Stimulated activated CD8-positive, alpha-beta memory T cell treated with anti-CD3 and anti-CD28 coated beads, Interleukin-15, amount 100 ng/mL, for 24 hours (primary cell): Measurements from ENCODE around the gene SLIT1.

Source experiments
- DNase-seq: peaks from one replicate; pipeline ENCODE4 v3.0.0-alpha.2; 2020; ENCODE audit warnings: low read depth

SLIT1 gene

DNA sequence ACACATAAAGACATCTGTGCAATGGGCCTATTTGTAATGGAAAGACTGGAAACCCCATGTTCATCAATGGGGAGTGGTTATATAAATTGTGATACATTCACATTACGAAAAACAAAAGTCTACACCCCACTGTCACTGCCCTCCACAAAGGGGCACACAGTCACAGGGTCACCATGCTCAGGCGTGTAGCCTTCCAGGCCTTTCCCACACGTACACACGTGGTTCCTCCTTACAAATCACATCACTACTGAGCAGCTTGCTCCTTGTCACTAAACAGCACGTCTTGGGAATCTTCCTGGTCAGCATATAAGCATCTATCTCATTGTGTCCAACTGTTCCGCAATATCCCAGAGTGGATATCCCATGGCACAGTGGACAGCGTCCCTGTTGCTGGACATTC lies 163.1 kb downstream of the SLIT1 start:
- DNase-seq: no peak

DNA sequence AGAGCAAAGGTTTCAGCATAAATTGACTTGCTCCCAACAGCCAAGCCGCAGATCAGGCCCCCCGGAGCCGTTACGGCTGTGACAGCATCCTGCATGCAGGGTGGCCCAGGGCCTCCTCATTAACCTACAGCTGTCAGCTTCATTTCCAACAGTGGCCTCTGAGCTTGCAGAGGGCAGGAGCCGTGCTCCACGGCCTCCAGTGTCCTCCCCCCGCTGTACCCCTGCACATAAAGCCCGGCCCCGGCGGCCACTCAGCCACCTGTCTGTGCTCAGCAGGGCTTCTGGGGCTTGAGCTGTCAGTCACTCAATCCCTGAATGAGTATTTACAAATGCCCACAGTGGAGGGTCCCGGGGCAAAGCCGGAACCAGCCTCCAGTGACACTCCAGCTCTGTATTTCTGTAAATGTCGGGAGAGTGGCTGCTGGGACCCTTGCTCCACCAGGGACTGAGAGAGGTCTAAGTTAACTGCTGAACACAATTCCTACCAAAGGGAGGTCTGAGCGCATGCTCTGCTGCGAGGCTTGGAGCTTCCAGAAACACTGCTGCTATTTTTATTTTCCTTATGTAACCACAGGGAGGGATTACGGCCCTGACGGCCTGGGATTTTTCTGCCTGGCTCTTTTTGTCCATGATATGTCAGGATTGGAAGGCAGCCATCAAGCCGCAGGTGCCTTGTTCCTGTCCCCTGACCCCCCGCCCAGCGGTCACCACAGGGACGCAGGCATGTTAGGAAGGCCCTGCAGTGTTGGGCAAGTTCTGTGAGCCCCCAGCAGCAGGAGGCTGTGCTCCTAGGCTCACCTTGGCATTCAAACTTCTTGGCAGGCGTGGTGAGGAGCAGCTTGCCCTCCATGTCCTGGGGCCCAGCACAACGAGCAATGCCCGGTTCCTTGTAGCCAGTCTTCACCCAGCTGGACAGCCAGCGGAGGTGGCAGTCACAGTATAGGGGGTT lies 165.0 kb downstream of the SLIT1 start:
- no peak for DNase-seq

DNA sequence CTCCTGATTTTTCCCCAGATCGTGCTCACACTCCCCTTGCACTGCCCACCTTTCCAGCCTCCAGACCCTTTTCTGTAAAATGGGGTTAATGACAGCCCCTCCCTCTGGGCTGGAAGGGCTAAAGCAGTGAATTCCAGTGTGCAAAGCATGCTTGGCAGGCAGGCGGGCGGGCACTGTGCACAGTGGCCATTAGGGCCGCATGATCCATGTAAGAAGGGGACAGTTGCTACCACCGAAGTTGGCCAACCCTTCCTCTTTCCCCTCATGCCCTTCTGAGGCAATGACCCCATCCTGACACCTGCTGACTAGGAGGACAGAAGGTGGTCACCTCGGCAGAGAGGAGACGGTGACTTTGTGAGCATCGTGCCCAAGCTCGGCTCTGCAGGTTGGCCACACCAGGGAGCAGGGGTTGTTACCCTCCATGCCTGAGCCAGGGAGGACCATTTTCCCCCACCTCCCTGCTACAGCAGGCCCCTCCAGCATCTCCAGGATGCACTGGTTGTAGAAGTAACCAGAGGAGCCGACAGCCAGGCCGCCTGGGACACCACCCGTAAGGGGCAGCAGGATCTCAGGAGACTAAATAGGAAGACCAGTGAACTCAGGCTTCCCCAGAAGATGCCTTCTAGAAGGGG lies 166.4 kb downstream of the SLIT1 start:
- no peak for DNase-seq

DNA sequence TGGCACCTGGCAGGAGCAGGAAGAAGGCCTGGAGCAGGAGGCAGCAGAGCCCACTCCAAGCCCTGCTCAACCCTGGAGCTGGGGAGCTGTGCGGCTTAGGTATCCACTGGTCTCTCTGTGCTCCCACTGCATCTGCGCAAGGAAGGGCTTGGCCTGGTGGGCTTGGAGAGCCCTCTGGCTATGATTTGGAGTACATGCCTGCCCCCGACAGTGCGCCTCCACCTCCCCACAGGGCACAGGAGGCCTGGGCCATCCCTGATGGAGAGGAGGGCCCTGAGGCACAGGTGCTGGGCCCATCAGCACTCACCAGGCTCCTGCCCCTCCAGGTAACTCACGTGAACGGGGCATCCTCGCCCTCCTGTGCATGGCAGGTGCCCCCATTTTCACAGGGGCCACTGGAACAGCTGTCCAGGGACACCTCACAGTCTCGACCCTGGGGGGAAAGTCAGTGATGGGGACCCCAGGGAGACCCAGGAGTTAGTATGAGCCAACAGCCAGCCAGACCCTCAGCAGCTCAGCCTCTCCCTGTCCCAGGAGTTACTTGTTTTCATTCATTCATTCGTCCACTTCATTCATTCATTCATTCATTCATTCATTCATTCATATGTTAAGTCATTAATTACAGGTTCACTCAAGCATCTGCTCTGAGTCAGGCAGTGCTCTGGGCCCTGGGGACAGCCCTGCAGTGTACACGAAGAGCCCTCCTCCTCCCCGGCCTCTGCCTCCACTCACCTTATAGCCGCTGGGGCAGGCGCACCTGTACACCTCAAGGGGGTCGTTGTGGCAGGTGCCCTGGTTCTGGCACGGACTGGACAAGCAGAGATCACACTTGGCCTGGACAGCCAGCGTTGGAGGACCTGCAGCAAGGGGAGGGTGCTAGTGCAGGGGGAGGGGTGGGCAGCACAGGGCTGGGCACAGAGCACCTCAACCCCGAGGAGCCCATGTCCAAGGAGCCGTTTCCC lies 167.2 kb downstream of the SLIT1 start:
- DNase-seq: no peak

DNA sequence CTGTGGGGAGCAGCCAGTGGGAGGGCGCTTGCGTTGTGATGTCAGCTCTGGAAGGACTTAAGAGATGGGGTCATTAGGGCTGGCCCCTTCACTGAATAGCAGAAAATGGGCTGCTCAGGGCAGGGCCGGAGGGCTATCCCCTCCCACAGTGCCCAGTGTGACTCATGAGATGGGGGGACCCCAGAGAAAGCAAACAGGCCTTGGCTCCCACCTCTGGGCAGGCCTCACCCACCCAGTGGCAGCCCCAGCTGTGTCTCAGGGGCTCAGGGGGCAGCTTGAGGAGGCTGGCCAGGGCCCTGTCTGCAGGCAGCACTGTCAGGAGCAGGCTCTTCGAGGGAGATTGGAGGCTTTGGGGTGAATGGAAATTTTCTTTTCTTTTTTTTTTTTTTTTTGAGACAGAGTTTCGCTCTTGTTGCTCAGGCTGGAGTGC lies 168.3 kb downstream of the SLIT1 start:
- DNase-seq: no peak

DNA sequence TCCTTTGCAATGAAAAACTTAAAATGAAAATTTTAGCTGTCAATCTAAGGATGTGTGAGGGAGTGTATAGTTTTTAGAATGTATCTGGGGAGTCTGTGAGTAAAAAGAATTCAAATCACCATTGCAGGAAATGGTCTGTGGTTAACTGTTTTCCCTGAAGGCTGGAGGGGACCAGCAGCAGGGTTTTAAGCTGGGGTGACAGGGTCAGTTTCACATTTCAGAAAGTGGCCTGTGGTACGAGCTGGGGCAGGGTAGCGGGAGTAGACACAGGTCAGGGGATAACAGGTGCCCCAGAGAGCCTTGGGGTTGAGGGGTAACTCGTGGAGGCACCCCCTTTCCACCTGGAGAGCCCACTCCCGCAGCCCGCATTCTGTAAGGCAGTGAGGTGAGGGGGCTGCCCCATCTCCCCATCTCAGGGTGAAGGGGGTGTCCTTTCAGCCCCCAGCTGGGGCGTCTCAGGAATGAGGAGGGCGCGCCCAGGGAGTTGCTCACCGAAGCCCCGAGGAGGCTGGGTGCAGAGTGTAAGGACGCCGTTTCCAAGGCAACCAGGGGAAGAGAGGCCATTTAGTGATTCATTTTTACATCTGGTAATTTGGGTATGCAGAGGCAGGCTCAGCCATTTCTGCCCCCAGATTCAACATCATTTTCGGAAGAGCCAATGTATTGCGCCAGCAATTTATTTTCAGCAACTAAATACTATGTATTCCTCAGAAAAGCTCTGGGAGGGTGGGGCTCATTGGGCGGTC lies 168.9 kb downstream of the SLIT1 start:
- no peak for DNase-seq

DNA sequence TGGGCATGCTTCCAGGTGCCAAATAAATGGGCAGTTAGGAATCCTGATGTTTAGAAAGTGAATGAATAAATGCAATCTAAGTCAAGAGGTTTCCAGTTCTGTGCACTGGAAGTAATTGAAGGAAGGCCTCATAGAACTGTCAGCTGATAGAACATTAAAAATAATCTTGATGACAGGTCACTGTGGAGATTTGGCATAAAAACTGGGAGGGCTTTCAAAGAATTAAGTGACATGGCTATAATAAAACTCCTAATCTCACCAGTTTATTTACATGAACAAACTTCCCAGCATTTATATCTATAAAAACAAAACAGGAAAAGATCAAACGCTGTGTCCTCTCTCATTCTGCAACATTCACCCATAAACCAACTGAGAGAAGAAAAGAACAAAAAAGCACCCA lies 170.5 kb downstream of the SLIT1 start:
- no peak for DNase-seq

DNA sequence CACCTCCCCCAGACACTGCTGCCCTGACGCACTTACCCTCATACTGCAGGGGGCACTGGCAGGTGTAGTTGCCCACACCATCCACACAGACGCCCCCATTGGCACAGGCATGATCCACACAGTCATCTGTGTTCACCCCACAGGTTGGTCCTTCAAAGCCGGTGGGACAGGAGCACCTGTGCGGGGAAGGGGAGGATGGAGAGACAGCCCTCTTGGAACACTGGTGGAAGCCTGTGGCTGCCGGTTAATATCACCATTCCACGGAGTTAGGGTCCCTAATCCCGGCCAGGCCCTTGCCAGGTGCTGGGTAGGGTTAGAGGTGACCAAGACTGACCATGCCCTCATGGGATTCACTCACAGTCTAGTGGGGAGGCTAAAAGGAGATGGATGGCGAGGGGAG lies 171.8 kb downstream of the SLIT1 start:
- no peak for DNase-seq

DNA sequence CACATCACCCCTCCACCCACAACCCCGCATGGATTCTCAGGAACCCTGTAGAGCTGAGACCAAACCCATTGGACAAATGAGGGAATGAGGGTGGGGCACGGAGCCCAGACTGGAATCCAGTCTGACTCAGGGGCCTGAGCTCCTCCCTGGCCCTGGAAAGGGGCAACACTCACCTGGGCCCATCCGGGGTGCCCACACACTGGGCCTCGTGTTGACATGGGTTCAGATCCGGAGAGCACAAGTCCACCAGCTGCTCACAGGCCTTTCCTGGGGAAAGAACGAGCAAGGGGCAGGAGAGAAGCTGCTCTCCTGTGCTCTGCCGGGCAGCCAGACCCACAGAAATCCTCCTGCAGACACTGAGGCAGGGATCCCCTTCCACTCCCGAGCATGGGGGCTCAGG lies 172.2 kb downstream of the SLIT1 start:
- DNase-seq: no peak

DNA sequence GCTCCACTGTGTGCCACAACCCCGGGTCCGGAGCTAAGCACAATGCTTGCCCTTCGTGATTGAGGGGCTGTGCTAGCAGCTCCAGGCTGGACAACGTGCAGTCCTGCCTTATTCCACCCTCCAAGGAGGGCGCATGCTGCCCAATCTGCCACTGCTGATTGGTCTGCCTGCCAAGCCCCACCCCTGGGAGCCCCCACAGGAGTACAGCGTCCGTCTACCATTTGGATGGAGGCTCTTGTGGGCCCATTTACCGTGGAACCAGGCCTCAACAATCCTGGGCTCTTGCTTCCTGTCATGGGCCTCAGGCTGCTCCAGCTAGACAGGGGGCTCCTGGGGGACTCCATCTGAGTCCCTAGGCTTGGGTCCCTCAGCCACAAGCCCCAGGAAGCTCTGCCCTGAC lies 173.3 kb downstream of the SLIT1 start:
- DNase-seq: no peak

DNA sequence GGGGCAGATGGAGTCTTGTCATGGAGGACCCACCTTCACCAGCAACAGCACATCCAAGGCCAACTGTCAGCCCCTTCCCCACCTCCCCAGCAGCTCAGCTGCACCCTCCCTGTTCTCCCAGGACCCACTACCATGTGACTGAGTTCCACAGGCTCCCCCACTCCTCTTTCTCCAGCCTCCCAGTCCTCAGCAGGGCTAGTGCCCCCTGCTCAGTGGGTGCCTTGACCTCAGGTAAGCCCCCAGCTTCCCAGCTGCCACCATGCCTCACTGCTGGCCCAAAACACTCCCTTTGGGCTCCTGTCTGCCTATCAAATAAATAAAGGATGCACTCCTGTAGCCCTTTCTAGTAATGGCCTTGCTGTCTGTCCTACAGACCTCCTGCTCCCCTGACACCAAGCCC lies 174.4 kb downstream of the SLIT1 start:
- no peak for DNase-seq

DNA sequence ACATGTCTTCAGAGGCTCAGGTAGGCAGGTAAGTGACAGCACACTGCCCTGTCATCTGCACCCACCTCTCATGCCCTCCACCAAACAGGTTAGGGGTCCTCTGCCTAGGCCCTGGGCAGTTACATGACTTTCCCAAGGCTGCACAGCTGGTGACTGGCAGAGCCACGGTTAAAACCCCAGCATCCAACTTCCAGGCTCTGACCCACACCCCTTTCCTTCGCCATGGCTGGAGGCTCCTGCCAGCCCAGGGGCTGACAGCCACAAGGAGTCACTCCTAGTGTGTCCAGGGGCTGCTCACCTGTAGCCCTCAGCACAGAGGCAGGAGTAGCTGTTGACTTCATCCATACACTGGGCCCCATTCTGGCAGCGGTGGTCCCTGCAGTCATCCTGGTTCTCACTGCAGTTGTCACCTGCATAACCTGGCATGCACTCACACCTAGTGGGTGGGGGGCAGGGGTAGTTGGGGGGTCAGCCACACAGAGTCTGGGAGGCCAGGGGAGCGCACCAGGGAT lies 175.0 kb downstream of the SLIT1 start:
- no peak for DNase-seq

DNA sequence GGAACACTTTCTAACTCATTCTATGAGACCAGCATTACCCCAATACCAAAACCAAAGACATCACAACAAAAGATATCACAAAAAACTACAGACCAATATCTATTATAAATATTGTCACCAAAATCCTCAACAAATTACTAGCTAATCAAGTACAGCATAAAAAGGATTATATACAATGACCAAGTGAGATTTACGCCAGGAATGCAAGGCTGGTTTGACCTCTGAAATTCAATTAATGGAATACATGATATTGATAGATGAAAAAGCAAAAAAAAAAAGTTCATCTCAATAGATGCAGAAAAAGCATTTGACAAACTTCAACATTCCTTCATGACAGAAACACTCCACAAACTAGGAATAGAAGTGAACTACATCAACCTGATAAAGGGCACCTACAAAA lies 178.3 kb downstream of the SLIT1 start:
- DNase-seq: no peak

DNA sequence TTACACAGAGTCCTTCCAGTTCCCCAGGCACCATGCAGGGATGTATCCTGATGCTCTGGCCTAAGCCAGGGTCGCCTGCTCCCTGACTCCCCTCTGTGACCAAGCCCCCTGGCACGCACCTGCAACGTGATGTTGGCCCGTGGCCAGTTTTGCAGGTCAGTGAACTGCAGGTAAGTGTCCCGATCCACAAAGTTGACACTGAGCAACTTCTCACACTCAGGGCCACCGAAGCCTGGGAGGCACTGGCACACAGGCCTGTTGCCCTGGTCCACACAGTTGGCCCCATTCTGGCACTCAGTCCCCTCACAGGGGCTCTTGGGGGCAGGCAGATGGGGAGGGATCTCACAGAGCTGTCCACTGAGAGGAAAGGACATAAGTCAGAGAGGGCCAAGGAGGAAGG lies 179.4 kb downstream of the SLIT1 start:
- DNase-seq: no peak

DNA sequence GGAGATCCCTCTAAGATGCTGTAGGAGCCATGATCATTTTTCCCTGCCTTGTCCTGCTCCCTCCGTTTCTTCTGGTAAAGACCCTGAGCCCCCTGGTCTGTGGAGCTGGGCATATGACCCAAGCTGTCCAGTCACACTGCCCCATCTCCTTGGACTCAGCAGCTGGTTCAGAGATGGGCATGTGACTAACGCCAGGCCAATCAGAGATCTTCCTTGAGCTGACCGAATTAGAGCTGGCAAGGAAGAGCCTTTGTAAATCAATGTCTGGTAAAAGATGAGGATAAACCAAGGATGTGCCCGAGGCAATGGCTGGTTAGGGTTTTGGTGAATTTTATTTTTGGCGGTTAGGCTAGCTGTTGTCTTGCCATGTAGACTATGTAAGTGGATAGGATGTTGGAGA lies 180.4 kb downstream of the SLIT1 start:
- no peak for DNase-seq

DNA sequence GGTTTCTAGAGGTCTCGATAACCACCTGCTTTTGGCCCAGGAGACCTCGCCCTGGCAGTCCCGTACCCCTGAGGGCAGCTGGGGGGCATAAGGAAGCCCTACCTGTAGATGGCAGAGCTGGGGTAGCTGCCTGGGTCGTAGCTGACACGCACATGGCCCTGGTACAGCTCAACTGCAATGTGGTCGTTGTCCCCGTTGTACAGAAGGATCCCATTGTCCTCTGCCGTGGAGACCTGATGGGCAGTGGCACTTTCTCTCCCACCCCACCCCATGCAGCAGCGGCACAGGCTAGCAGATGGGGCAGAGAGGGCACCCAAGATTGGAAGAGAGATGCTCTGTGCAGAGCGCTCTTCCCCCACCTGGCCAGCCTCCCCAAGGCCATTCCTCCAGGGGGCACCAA lies 181.2 kb downstream of the SLIT1 start:
- DNase-seq: no peak

DNA sequence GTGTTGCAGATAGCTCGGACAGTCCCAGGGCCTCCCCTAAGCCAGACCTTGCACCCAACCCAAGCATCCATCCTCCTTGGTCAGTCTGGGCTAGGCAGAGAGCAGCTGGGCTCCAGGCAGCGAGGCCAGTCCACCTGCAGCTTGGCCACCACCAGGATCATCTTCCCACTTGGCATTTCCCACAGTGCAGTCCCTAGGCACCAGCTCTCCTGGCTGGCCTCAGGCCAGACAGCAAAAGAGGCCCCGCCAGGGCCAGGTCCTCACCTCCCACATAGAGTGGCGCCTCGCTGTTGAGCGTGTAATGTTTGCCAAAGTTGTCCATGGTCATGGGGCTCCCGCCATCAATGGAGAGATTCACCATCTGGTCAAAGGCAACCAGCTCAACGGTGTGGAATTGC lies 182.0 kb downstream of the SLIT1 start:
- DNase-seq: no peak

DNA sequence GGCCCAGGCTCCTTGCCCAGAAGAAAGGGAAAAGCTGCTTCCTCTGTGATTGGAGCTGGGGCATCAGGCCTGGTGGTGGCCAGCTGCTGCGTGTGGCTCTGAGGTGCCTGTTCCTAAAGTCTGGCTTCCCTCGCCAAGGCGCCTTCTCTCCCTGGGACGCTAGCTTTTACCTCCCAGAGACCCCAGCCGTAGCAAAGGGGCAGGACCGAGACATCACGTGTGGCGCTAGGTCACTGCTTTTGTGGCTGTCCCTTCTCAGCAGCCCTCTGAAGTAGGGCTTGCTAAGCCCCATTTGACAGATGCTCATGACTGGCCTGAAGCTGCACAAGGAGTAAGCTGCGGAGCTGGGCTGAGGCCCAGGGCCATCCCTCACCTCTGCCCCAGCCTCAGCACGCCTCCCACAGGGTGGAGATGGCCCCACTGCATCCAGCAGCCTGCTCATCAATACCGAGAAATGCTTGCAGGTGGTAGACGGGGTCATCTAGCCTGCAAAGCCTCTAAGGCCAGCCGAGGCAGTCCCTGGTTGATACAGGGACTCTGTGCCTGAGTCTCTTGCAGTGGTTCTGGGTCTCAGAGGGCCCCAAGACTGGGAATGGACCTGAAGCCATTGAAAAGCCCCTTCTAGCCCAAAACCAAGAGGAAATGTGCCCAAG lies 182.5 kb downstream of the SLIT1 start:
- DNase-seq: no peak

DNA sequence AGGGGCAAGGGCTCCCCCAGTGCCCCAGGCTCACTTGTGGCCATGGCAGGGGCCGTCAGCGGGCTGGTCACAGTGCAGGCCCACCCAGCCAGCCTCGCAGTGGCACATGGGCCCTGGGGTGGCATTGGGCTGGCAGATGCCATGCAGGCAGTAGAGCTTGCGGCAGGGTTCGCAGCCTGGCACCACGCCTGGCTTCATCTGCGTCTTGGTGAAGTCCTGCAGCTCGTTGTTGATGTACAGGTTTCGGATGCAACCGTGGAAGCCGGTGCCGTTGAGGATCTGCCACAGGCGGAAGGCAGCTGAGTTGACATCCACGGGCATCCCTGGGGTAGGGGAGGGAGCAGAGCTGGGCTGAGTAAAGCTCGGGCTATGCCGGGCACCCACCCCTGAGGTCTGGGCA lies 183.1 kb downstream of the SLIT1 start:
- DNase-seq: no peak

DNA sequence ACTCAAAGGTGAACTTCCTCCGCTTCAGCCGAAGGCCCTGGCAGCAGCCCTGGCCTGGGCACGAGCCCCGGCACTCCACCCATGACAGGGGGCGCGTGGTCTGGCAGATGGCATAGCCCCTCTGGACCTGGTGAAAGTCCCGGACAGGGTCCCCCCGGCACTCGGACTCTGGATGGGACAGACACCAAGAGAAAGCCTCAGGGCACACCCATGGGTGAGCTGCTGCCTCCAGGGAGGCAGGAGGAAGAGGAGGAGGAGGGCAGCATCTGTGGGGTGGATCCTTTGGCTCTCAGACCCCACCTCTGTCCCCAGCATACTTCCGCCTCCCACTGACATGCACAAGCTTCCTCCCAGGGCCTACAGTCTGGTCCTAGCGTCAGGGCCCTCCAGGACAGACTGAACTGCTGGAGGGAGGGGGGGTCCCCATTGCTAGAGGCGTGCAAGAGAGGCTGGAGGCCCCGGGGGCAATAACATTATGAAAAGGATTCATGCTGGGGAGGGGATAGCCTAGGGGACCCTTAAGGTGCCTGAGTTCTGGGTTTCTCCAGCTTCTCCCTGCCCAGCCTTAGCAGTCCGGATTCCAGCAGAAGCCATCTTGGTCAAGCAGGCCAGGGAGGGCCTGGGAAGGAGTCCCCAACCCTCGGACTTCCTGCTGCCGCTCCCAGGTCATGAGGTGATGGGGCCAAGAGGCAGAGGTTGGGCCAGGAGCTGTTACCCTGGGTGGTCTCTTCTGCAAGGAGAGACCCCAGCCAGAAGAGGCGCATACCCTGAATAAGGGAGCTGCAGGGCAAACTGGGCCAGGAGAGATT lies 184.4 kb downstream of the SLIT1 start:
- DNase-seq: no peak
